WTC11 (cell line): ENCODE measurements around the gene SEMA4G. TPM values are rescaled to one million over a fixed set of nuclear protein-coding genes. Genes with fewer than 3 reads are reported as not detected.
A peak's percentile ranks its signal among the peaks of the same experiment; 100 is the strongest.

ENCODE experiments used
- ATAC-seq: fragments of 200-7000 bp; cut with Tn5 transposase; 2 replicates; pipeline ENCODE4 v1.10.0; 2021; ENCODE audit warnings: mild to moderate bottlenecking, moderate library complexity
- CTCF ChIA-PET: fragments of 300-600 bp; sonication (Branson Sonifier 250); formaldehyde crosslinking; loops from one replicate; lab custom pipeline; 2021; ENCODE audit warnings: antibody characterized with exemption; lab: Charles Lee
- POLR2A ChIA-PET: fragments of 350-600 bp; sonication (Branson Sonifier 250); formaldehyde crosslinking; loops from one replicate; lab custom pipeline; 2021; ENCODE audit warnings: antibody characterized with exemption; lab: Charles Lee
- DNase-seq: peaks from one replicate; pipeline ENCODE4 v3.0.0; 2021; ENCODE audit warnings: low spot score
- H3K27ac Mint-ChIP-seq: 2 replicates; pipeline ENCODE4 v1.8.0; 2021; ENCODE audit warnings: mixed read lengths
- H3K27me3 Mint-ChIP-seq: 2 replicates; pipeline ENCODE4 v1.8.0; 2021; ENCODE audit warnings: low read depth, mild to moderate bottlenecking, moderate library complexity, mixed read lengths
- H3K36me3 Mint-ChIP-seq: 2 replicates; pipeline ENCODE4 v1.8.0; 2021; ENCODE audit warnings: mixed read lengths
- H3K4me1 Mint-ChIP-seq: 2 replicates; pipeline ENCODE4 v1.8.0; 2022; ENCODE audit warnings: mixed read lengths
- H3K4me3 Mint-ChIP-seq: 2 replicates; pipeline ENCODE4 v1.8.0; 2021; ENCODE audit warnings: mild to moderate bottlenecking, moderate library complexity, mixed read lengths
- H3K9me3 Mint-ChIP-seq: 2 replicates; pipeline ENCODE4 v1.8.0; 2021; ENCODE audit warnings: mixed read lengths
- AFF4 ChIP-seq: sonication (generic); formaldehyde crosslinking; IDR thresholded peaks from 2 replicates; pipeline ENCODE4 v1.8.1; 2023; ENCODE audit warnings: mild to moderate bottlenecking, missing genetic modification reagents, borderline replicate concordance
- ATF1 ChIP-seq: sonication (generic); formaldehyde crosslinking; IDR thresholded peaks from 2 replicates; pipeline ENCODE4 v1.8.1; 2023; ENCODE audit warnings: mild to moderate bottlenecking, moderate library complexity, missing genetic modification reagents
- ATF3 ChIP-seq: sonication (generic); formaldehyde crosslinking; conservative IDR thresholded peaks from 2 replicates; pipeline ENCODE4 v1.8.1; 2022; ENCODE audit warnings: mild to moderate bottlenecking, missing genetic modification reagents
- ELF4 ChIP-seq: sonication (generic); formaldehyde crosslinking; IDR thresholded peaks from 2 replicates; pipeline ENCODE4 v1.8.1; 2022; ENCODE audit warnings: low read depth, mild to moderate bottlenecking, moderate library complexity, missing genetic modification reagents
- ESRRA ChIP-seq: sonication (generic); formaldehyde crosslinking; IDR thresholded peaks from 2 replicates; pipeline ENCODE4 v1.8.1; 2022; ENCODE audit warnings: mild to moderate bottlenecking, missing genetic modification reagents, borderline replicate concordance
- ETV6 ChIP-seq: sonication (generic); formaldehyde crosslinking; IDR thresholded peaks from 2 replicates; pipeline ENCODE4 v1.8.1; 2022; ENCODE audit warnings: mild to moderate bottlenecking, missing genetic modification reagents
- FOXK1 ChIP-seq: sonication (generic); formaldehyde crosslinking; IDR thresholded peaks from 2 replicates; pipeline ENCODE4 v1.8.0; 2022; ENCODE audit warnings: mild to moderate bottlenecking, moderate library complexity, missing genetic modification reagents
- HMGA2 ChIP-seq: fragments of 250-450 bp; sonication (Bioruptor Pico); IDR thresholded peaks from 2 replicates; pipeline ENCODE4 v1.4.0; 2021; ENCODE audit warnings: mild to moderate bottlenecking, moderate library complexity
- JUN ChIP-seq: sonication (generic); formaldehyde crosslinking; IDR thresholded peaks from 2 replicates; pipeline ENCODE4 v1.8.0; 2023; ENCODE audit warnings: mild to moderate bottlenecking, missing genetic modification reagents
- MAX ChIP-seq: sonication (generic); formaldehyde crosslinking; IDR thresholded peaks from 2 replicates; pipeline ENCODE4 v1.8.0; 2022; ENCODE audit warnings: mild to moderate bottlenecking, missing genetic modification reagents
- MXD4 ChIP-seq: fragments of 250-450 bp; sonication (Bioruptor Pico); IDR thresholded peaks from 2 replicates; pipeline ENCODE4 v1.8.0; 2021; ENCODE audit warnings: mild to moderate bottlenecking, moderate library complexity, borderline replicate concordance
- NR3C1 ChIP-seq: sonication (generic); formaldehyde crosslinking; conservative IDR thresholded peaks from 2 replicates; pipeline ENCODE4 v1.8.1; 2023; ENCODE audit warnings: low read depth, mild to moderate bottlenecking, missing genetic modification reagents
- TCF7 ChIP-seq: sonication (generic); formaldehyde crosslinking; IDR thresholded peaks from 2 replicates; pipeline ENCODE4 v1.8.0; 2022; ENCODE audit warnings: mild to moderate bottlenecking, low read depth, missing genetic modification reagents, moderate library complexity
- TP53 ChIP-seq: sonication (generic); formaldehyde crosslinking; IDR thresholded peaks from 2 replicates; pipeline ENCODE4 v1.8.1; 2023; ENCODE audit warnings: mild to moderate bottlenecking, missing genetic modification reagents
- USF2 ChIP-seq: sonication (generic); formaldehyde crosslinking; IDR thresholded peaks from 2 replicates; pipeline ENCODE4 v1.8.1; 2023; ENCODE audit warnings: mild to moderate bottlenecking, missing genetic modification reagents, moderate library complexity
- ZBTB21 ChIP-seq: sonication (generic); formaldehyde crosslinking; IDR thresholded peaks from 2 replicates; pipeline ENCODE4 v1.8.1; 2023; ENCODE audit warnings: mild to moderate bottlenecking, missing genetic modification reagents, borderline replicate concordance
- ZNF138 ChIP-seq: sonication (generic); formaldehyde crosslinking; conservative IDR thresholded peaks from 2 replicates; pipeline ENCODE4 v1.8.1; 2022; ENCODE audit warnings: mild to moderate bottlenecking, moderate library complexity, missing genetic modification reagents
- ZNF396 ChIP-seq: fragments of 250-450 bp; sonication (Bioruptor Pico); IDR thresholded peaks from 2 replicates; pipeline ENCODE4 v1.8.0; 2021; ENCODE audit warnings: mild to moderate bottlenecking, moderate library complexity, borderline replicate concordance
- ZNF416 ChIP-seq: fragments of 250-450 bp; sonication (Bioruptor Pico); IDR thresholded peaks from 2 replicates; pipeline ENCODE4 v1.9.0; 2021; ENCODE audit warnings: mild to moderate bottlenecking, inconsistent platforms
- total RNA-seq: library from RNA; stranded (reverse); gene quantifications from 3 replicates; pipeline ENCODE4 v1.2.3, GENCODE V29; 2021
- TF ChIP-seq, protein P1 (sequence below): fragments of 250-450 bp; sonication (Bioruptor Pico); IDR thresholded peaks from 2 replicates; pipeline ENCODE4 v1.8.0; 2021; ENCODE audit warnings: mild to moderate bottlenecking
- TF ChIP-seq, protein P2 (sequence below): sonication (generic); formaldehyde crosslinking; IDR thresholded peaks from 2 replicates; pipeline ENCODE4 v1.8.0; 2023; ENCODE audit warnings: missing genetic modification reagents, mild to moderate bottlenecking, borderline replicate concordance

The SEMA4G gene
- total RNA-seq, 1 experiment from 2014 or later, result 11.8 TPM

DNA sequence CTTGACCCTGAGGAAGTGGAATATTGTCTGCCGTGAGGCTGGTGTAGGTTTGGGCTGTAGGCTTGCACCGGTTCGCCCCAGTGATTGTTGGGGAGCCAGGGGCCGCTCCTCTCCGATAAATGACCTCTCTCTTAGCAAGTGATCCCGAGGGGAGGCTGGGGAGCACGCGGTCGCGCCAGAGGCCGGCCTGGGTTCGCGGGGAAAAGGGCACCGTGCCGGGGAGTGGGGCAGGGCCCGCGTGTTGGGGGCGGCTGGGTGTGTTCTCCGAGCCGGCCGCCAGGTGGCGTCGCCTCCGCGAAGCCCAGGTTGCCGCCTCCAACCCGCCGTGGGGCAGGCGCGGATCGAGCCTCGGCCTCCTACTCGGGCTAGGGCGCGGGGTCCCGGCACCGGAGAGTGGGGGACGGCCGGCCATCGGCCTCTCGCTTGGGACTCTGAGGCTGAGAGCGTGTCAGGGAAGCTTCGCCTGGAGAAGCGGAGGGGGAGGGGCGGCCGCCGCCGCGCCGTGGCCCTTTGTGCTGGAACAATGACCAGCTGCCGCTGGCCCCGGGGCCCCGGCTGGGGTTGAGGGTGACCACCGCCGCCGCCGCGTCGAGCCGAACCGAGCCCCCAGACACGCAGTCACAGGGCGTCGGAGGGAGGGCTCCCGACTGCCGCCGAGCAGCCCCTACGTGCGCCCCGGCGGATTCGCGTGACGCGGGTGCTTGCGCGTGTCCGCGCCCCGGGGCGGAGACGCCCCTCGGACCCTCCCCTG, 29.9 kb downstream of the SEMA4G start (continued):
- TF ChIP-seq NR3C1 (CRISPR knock-in tag), result no peak
- peak; percentile 61; the same call in 1 of the 2 replicates for TF ChIP-seq ELF4
- 0 out of 2 replicates have a peak, but pooled peaks have one; percentile 71 for TF ChIP-seq ZNF138 (CRISPR knock-in tag)
- TF ChIP-seq ZBTB21 (CRISPR knock-in tag), result 0 out of 2 replicates have a peak, but pooled peaks have one; percentile 72
- peak; percentile 71; the same call in 1 of the 2 replicates for TF ChIP-seq ESRRA (CRISPR knock-in tag)
- TF ChIP-seq MAX, result peak; percentile 69

DNA sequence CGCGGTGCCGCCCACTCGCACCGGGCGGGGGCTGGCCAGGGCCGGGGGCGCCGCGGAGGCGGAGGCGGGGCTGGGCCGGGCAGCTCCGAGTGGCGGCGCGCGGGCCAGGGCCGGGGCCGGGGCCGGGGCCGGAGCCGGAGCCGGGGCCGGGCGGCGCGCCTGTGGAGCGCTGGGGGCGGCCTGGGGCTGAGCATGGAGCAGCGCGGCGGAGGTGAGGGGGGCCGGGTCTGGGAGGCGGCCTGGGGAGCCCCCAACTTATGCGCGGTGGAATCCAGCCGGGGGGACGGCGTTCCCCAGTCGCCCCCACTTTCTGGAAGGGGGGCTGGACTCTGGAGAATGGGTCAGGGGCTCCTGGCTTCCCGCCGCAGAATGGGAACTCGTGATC, 30.4 kb downstream of the SEMA4G start, which contains the start of gene LZTS2:
Gene LZTS2, plus strand, starts transcription at position 67 of the 385 bp plus-strand sequence. CDS start 2,731 bp downstream, outside the sequence.
- POLR2A ChIA-PET, result interaction anchor here (1.8 to 3.4 kb wide), 2 partner anchors 8 to 15 kb away, joined by 5 to 14 read pairs; no protein-coding TSS in a partner anchor
- no peak for TF ChIP-seq TCF7 (CRISPR knock-in tag)
- no peak for TF ChIP-seq ZNF138 (CRISPR knock-in tag)
- TF ChIP-seq, protein P1, sequence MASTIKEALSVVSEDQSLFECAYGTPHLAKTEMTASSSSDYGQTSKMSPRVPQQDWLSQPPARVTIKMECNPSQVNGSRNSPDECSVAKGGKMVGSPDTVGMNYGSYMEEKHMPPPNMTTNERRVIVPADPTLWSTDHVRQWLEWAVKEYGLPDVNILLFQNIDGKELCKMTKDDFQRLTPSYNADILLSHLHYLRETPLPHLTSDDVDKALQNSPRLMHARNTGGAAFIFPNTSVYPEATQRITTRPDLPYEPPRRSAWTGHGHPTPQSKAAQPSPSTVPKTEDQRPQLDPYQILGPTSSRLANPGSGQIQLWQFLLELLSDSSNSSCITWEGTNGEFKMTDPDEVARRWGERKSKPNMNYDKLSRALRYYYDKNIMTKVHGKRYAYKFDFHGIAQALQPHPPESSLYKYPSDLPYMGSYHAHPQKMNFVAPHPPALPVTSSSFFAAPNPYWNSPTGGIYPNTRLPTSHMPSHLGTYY (CRISPR knock-in tag), result no peak
- TF ChIP-seq MXD4 (CRISPR knock-in tag), result no peak
- TF ChIP-seq, protein P2, sequence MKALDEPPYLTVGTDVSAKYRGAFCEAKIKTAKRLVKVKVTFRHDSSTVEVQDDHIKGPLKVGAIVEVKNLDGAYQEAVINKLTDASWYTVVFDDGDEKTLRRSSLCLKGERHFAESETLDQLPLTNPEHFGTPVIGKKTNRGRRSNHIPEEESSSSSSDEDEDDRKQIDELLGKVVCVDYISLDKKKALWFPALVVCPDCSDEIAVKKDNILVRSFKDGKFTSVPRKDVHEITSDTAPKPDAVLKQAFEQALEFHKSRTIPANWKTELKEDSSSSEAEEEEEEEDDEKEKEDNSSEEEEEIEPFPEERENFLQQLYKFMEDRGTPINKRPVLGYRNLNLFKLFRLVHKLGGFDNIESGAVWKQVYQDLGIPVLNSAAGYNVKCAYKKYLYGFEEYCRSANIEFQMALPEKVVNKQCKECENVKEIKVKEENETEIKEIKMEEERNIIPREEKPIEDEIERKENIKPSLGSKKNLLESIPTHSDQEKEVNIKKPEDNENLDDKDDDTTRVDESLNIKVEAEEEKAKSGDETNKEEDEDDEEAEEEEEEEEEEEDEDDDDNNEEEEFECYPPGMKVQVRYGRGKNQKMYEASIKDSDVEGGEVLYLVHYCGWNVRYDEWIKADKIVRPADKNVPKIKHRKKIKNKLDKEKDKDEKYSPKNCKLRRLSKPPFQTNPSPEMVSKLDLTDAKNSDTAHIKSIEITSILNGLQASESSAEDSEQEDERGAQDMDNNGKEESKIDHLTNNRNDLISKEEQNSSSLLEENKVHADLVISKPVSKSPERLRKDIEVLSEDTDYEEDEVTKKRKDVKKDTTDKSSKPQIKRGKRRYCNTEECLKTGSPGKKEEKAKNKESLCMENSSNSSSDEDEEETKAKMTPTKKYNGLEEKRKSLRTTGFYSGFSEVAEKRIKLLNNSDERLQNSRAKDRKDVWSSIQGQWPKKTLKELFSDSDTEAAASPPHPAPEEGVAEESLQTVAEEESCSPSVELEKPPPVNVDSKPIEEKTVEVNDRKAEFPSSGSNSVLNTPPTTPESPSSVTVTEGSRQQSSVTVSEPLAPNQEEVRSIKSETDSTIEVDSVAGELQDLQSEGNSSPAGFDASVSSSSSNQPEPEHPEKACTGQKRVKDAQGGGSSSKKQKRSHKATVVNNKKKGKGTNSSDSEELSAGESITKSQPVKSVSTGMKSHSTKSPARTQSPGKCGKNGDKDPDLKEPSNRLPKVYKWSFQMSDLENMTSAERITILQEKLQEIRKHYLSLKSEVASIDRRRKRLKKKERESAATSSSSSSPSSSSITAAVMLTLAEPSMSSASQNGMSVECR (CRISPR knock-in tag), result no peak
- no peak for TF ChIP-seq AFF4 (CRISPR knock-in tag)
- no peak for TF ChIP-seq TP53 (CRISPR knock-in tag)
- no peak for TF ChIP-seq ATF3 (CRISPR knock-in tag)
- TF ChIP-seq ZNF396 (CRISPR knock-in tag), result no peak
- TF ChIP-seq ZNF416 (CRISPR knock-in tag), result no peak
- TF ChIP-seq USF2, result no peak
- no peak for TF ChIP-seq ESRRA (CRISPR knock-in tag)
- no peak for TF ChIP-seq ETV6
- TF ChIP-seq JUN (CRISPR knock-in tag), result no peak
- TF ChIP-seq ATF1 (CRISPR knock-in tag), result no peak
- TF ChIP-seq HMGA2, result no peak
- no peak for TF ChIP-seq FOXK1 (CRISPR knock-in tag)

More for the DNA sequence above, 30.4 kb downstream of the SEMA4G start, which contains the start of gene LZTS2:
- peak; percentile 0; the same call in 1 of the 2 replicates for ATAC-seq
- DNase-seq, result no peak
- Mint-ChIP-seq H3K4me3 (peak within 1 kb of the TSS; percentile 85), H3K36me3 (peaks cover 5% of the 10 kb centered on the region), H3K9me3 (no peaks in the 10 kb centered on the region), H3K27ac (peak within 1 kb of the TSS; percentile 95), H3K27me3 (no peaks in the 10 kb centered on the region), H3K4me1 (peaks cover 27% of the 10 kb centered on the region)
- CTCF ChIA-PET, result interaction anchor here (0.6 to 13.4 kb wide), 12 partner anchors 9 to 400 kb away, joined by 3 to 277 read pairs (median 4); partner anchors contain the start of genes PDZD7, SEMA4G and SFXN3
